D341Med (cell line): Measurements from ENCODE around the gene NUDCD2.
A peak's percentile ranks its signal among the peaks of the same experiment; 100 is the strongest.
"Not testable (repeated sequence)": the region's sequence is repeated elsewhere in the genome, so short reads cannot be mapped to it uniquely, and the experiment has no call there.

Experiments used
- DNase-seq: peaks from one replicate; pipeline ENCODE4 v3.0.0; 2012; ENCODE audit warnings: low spot score

The NUDCD2 gene

DNA sequence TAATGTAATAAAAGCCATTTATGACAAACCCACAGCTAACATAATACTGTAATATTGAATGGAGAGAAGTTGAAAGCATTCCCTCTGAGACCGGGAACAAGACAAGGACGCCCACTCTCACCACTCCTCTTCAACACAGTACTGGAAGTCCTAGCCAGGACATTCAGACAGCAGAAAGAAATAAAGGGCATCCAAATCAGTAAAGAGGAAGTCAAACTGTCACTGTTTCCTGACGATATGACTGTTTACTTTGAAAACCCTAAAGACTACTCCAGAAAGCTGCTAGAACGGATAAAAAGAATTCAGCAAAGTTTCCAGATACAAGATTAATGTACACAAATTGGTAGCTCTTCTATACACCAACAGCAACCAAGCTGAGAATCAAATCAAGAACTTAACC lies 33.8 kb downstream of the NUDCD2 start:
- not testable (repeated sequence) for DNase-seq

DNA sequence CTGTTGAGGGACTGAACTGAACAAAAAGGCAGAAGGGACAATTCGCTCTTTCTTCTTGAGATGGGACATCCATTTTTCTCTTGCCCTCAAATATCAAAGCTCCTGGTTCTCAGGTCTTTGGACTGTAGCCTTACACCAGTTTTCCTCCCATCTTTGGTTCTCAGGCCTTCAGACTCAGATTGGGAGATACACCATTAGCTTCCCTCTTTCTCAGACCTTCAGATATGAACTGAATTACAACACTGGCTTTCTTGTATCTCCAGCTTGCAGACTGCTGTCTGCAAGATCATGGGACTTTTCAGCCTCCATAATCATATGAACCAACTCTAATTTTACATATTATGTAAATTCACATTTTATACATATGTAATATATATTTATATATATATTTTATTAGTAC lies 35.1 kb downstream of the NUDCD2 start:
- DNase-seq: no peak

DNA sequence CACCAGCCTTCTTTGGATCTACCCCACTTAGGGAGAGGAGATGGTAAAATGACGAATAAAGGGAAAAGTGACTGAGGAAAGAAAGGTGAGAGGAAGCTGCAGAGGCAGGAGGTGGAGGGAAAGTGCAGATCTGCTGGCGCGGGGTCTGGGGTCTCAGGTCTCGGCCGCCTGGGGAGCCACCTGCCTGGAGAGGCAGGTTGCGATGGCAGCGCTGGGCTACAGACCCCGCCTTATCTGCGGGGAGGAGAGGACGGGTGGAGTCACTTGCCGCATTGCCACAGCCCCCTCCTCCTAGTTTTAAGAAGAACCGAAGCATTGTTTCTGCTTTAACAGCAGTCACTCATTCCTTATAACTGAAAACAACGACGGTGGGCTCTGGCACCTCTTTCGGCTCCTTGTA lies 44.2 kb downstream of the NUDCD2 start:
- not testable (repeated sequence) for DNase-seq

DNA sequence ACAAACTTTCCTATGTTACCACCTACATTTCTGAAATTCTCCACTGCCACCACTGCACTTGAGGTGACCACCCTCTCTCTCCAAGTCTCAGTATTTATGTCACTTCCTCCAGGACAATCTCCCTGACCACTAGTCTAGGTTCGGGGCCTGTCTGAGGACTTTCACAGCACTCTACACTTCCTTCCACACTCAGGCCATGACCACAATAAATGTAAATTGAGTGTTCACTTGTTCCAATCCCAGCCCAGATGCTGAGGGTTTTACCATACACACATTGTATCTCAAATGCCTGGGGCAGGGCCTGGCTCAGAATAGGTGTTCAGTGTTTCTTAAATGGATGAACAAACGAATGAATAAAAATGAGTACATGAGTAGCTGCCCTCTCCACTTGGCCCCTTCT lies 49.4 kb downstream of the NUDCD2 start:
- DNase-seq: no peak

DNA sequence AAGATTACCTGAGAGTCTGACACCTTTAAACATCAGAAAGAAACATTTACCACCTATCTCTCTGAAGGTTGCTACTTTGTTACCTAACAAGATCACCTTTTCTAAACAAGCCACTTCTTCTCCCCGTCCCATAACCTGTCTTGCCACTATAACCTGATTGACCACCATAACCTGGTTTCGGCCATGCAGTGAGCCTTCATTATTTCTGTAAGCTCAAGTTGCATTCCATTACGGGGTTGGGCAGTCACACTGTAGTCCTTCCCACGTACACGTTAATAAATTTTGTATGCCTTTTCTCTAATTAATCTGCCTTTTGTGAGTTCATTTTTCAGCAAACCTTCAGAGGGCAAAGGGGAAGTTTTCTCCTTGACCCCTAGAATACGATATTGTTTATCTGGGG lies 50.5 kb downstream of the NUDCD2 start:
- DNase-seq: no peak

DNA sequence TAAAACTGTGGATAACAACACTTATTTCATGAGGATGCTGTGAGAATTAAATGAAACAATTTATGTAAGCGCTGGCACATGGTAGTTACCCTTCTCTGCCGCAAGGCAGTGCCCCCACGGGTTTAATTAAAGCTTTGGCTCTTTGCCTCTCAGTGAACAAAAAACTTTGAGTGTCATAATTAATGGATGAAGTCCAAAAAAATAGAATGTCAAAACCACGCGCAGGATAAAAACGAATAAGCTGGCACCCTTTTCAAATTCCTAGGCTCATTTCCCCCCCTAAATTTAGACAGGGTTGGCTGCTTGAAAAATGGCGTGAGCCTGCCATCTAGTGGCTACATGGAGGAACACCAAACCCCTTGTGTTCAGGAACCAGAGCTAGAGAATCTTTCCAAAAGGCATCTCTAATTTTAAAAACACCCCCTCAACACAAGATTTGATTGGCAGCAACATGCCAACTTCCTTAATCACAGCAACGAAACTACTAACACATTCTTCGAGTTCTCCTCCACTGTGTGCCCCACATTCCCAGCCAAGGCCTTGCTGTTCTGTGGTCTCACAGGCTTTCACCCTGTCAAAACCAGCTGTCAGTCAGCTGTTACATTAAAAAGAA lies 51.5 kb downstream of the NUDCD2 start:
- peak; percentile 70 for DNase-seq

DNA sequence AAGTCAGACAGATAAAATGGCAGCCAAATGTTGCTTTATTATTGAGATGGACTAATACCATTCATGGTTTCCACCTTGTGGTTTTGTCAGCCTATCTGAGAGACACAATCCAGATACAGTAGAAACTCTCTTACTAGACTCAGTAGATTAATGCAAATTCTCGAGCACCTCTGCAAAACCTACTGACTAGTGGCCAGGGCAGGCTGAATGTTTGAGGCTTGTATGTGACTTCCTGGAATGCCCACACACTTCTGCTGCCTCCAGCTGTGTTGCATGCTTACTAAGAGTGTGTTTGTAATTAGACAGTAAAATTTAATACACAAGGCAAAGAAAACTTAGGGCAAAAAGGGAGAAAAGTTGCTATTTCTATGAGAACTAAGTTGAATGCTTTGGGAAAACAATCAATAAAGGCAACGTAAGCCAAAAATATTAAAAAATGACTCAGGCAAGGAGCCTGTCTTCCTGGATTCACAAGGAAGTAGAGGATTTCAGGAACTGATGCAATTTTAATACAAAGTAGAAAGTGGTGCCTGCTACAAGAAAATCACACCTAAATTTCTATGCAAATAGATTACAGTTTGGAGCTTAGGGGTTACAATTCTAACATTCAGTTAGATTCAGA lies 52.8 kb downstream of the NUDCD2 start:
- no peak for DNase-seq

DNA sequence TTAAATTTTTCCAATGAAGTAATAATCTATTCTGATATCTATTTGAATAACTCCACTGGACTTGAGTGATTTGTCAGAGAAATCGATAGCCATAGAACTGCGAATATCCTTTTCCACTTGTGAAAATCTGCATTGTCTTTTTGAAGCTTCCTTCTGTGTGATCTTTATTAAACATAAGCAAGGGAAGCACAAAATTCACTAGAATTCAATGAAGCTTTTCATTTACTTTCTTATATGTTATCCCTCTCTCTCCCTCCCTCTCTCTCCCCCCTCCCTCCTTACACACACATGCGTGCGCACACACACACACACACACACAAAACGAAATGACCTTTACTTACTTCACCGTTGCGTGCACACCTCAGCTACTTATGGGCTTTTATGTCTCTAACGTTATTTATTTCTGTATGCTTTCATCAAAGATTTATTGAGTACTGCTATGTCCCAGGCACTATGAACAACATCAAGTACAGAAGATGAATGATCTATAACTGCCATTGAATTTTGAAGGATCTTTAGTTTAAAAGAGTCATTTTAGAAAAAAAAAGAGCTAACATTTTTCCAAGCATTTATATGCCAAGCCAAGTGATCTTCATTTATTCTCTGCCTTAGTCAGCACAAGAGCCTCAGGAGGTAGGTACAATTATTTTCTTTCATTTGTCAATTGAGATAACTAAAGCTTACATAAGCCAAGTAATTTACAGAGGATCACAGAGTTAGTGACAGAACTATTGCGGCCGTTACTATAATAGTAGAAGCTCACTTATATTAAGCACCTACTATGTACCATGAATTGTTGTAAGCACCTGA lies 55.3 kb downstream of the NUDCD2 start:
- no peak for DNase-seq

DNA sequence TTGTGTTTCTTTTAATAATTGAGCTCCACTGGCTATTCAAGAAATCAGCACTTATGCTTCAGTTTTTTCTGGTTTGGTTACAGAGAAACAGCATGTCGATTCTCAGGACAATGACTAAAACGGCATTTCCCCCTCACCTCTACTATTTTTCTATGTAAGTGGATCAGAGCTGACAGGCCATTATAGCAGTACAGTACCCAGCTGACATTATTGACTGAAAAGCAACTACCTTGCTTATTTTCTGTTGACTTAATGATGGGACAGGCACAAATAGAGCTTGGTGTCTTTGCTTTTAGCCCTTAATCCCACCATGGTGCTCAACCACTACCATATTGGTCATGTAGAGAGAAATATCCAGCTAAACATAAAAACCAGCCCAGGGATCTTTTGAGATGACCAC lies 57.9 kb downstream of the NUDCD2 start:
- DNase-seq: no peak

DNA sequence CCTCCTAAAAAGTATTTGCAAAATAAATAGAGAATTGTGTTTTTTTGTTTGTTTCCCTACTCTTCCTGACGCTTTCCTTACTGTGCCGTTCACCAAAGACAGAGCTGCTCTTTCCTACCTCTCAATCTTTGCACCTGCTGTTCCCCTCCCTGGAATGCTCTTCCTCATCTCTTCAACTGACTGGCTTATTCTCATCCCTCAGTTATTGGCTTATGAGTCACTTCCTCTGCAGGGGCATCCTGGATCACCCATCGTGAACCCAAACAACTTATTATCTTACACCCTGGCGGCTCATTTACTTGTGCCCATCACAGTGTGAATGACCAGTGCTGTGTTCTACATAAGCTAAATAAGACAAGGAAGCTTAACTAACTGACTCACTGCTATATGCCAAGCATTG lies 58.6 kb downstream of the NUDCD2 start:
- DNase-seq: no peak

DNA sequence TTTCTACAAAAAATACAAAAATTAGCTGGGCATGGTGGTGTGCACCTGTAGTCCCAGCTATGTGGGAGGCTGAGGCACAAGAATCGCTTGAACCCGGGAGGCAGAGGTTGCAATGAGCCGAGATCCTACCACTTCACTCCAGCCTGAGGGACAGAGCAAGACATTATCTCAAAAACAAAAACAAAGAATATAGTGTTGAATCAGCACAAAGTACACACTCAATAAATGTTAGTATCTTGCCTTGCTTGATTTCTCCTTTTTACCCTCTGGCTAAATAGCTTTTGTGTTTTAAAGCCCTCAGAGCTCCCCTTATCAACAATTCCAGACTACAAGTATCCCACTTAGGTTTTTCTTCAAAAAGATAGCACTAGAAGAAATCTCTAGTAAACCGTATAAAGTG lies 60.0 kb downstream of the NUDCD2 start:
- DNase-seq: no peak

DNA sequence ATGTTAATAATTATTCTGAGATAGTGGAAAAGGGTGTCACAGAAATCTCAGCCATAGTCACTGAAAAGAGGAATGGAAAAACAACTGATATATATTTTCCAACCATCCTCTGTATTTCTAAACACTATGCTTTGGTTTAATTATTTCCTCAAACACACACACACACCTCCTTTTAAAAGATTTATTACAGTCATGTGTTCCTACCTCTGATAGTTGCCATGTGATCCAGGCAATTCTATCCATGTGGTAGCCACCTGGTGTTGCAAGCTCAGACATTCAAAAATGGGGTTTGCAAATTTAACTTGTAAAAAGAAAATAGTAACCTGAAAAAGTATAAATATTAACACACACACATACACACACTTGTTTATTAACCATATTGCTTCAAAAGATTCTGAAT lies 62.5 kb downstream of the NUDCD2 start:
- DNase-seq: no peak

DNA sequence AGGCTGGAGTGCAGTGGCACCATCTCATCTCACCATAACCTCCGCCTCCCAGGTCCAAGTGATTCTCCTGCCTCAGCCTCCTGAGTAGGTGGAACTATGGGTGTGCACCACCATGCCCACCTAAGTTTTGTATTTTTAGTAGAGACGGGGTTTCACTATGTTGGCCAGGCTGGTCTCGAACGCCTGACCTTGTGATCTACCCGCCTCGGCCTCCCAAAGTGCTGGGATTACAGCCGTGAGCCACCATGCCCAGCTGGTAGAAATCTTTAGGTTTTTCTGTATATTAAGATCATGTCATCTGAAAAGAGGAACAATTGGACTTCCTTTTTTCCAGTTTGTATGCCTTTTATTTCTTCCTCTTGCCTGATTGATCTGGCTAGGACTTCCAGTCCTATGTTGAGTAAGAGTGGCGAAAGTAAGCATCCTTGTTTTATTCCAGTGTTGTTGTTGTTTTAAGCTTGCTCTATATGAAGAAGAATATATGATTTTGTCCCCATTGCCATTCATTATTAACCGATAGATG lies 63.0 kb downstream of the NUDCD2 start:
- DNase-seq: not testable (repeated sequence)
